HepG2 (cell line): ENCODE measurements around the gene MISP3. TPM values are rescaled to one million over a fixed set of nuclear protein-coding genes. Genes with fewer than 3 reads are reported as not detected.
A peak's percentile ranks its signal among the peaks of the same experiment; 100 is the strongest.

Experiments
- CREM ChIP-seq, 2 experiments: sonication (generic) in 1 of 2; formaldehyde crosslinking in 1 of 2; IDR thresholded peaks; 2 replicates each; pipeline versions ENCODE4 v1.4.0 to v1.6.1; 2016 to 2020; ENCODE audit warnings: antibody characterized with exemption in 1 of 2, mild to moderate bottlenecking in 1 of 2, missing genetic modification reagents in 1 of 2
- E2F1 ChIP-seq: sonication (generic); formaldehyde crosslinking; IDR thresholded peaks from 2 replicates; pipeline ENCODE4 v1.5.0; 2020; ENCODE audit warnings: missing genetic modification reagents
- FOXJ3 ChIP-seq: sonication (generic); formaldehyde crosslinking; IDR thresholded peaks from 2 replicates; pipeline ENCODE4 v1.4.0; 2020; ENCODE audit warnings: missing genetic modification reagents, mild to moderate bottlenecking, borderline replicate concordance
- GTF2F1 ChIP-seq: fragments of 150-350 bp; IDR thresholded peaks from 2 replicates; pipeline ENCODE4 v1.6.1; 2014; ENCODE audit warnings: low read length
- HOXA7 ChIP-seq: sonication (generic); formaldehyde crosslinking; IDR thresholded peaks from 2 replicates; pipeline ENCODE4 v1.8.1; 2022; ENCODE audit warnings: mild to moderate bottlenecking, missing genetic modification reagents, moderate library complexity
- RBM39 ChIP-seq: fragments of 200-400 bp; formaldehyde crosslinking; IDR thresholded peaks from one replicate; pipeline ENCODE4 v1.6.1; 2018; ENCODE audit warnings: antibody characterized with exemption, mild to moderate bottlenecking, low read depth, low read length; ENCODE audit not compliant: poor library complexity, severe bottlenecking
- SIN3B ChIP-seq: fragments of 150-350 bp; IDR thresholded peaks from 2 replicates; pipeline ENCODE4 v1.6.1; 2014; ENCODE audit warnings: low read length
- SMC3 ChIP-seq: IDR thresholded peaks from 2 replicates; pipeline ENCODE4 v1.6.1; 2011; ENCODE audit warnings: low read length, improper control_type of control experiment
- TBP ChIP-seq: sonication (generic); formaldehyde crosslinking; IDR thresholded peaks from 2 replicates; pipeline ENCODE4 v1.5.0; 2020; ENCODE audit warnings: missing genetic modification reagents
- ZNF251 ChIP-seq: sonication (generic); formaldehyde crosslinking; IDR thresholded peaks from 2 replicates; pipeline ENCODE4 v1.9.0; 2021; ENCODE audit warnings: mild to moderate bottlenecking, missing genetic modification reagents
- ZNF280B ChIP-seq: sonication (generic); formaldehyde crosslinking; IDR thresholded peaks from 2 replicates; pipeline ENCODE4 v1.5.0; 2020; ENCODE audit warnings: missing genetic modification reagents, mild to moderate bottlenecking, borderline replicate concordance
- ZNF318 ChIP-seq: sonication (generic); formaldehyde crosslinking; IDR thresholded peaks from 2 replicates; pipeline ENCODE4 v1.4.0; 2020; ENCODE audit warnings: mild to moderate bottlenecking, missing genetic modification reagents
- ZNF484 ChIP-seq: sonication (generic); formaldehyde crosslinking; IDR thresholded peaks from 2 replicates; pipeline ENCODE4 v1.5.1; 2020; ENCODE audit warnings: mild to moderate bottlenecking, low read depth, missing genetic modification reagents, borderline replicate concordance
- polyA plus RNA-seq, 8 experiments: library from polyadenylated mRNA; depleted of rRNA in 3 of 8; stranded (reverse) in 7 of 8; unstranded in 1 of 8; fragments of >200 nt; fragmentation: Illumina TruSeq in 4 of 8; extraction: Trizol in 4 of 8; gene quantifications; 2 replicates each; pipeline versions ENCODE4 v1.2.1 to v1.2.3, GENCODE V29; 2011 to 2016; ENCODE audit warnings: low read depth in 4 of 8, missing spikeins in 1 of 8, mixed read lengths in 1 of 8; ENCODE audit not compliant: insufficient read depth in 1 of 8
- total RNA-seq, 5 experiments: library from RNA; depleted of rRNA; stranded (reverse); fragments of >200 nt; fragmentation: Illumina TruSeq; extraction: Trizol; gene quantifications; 2 replicates each; pipeline ENCODE4 v1.2.3, GENCODE V29; 2016; ENCODE audit warnings: low read depth in 1 of 5

Gene MISP3
- total and polyA plus RNA-seq, 2 of the 13 experiments (the other 11 are each of a cell fraction or from before 2014, with no cell fraction given), result 2.5 to 5.4 TPM

GRCh38 chr19:14081797-14082674 is 9.4 kb downstream of the MISP3 start (continued):
- no peak for TF ChIP-seq ZNF318
- no peak for TF ChIP-seq CREM (IDR thresholded peaks at IDR 0.05)
- no peak for TF ChIP-seq CREM (CRISPR knock-in tag; IDR thresholded peaks at IDR 0.05)
- TF ChIP-seq FOXJ3 (CRISPR knock-in tag), result no peak
- TF ChIP-seq RBM39, result no peak
- no peak for TF ChIP-seq HOXA7 (CRISPR knock-in tag)
- TF ChIP-seq ZNF280B (CRISPR knock-in tag), result no peak; the same call in 1 of the 2 replicates
- TF ChIP-seq ZNF251 (CRISPR knock-in tag), result no peak
- no peak for TF ChIP-seq E2F1 (CRISPR knock-in tag)
- no peak for TF ChIP-seq TBP (CRISPR knock-in tag)
- TF ChIP-seq SIN3B, result no peak
- TF ChIP-seq SMC3, result no peak
- TF ChIP-seq ZNF484 (CRISPR knock-in tag), result 0 out of 2 replicates have a peak, but pooled peaks have one; percentile 67
- no peak for TF ChIP-seq GTF2F1
